SK-N-SH (cell line): ENCODE data around the gene ENDOV.

Experiments
- CTCF ChIP-seq: fragments of 200-600 bp; sonication (generic); IDR thresholded peaks from 2 replicates; pipeline ENCODE4 v1.6.1; 2017; ENCODE audit warnings: antibody characterized with exemption, mild to moderate bottlenecking, moderate library complexity
- ELF1 ChIP-seq: IDR thresholded peaks from 2 replicates; pipeline ENCODE4 v1.4.0; 2012
- FOXM1 ChIP-seq: IDR thresholded peaks from 2 replicates; pipeline ENCODE4 v1.4.0; 2012; ENCODE audit warnings: low read depth, mild to moderate bottlenecking
- REST ChIP-seq: IDR thresholded peaks from 2 replicates; pipeline ENCODE4 v1.6.1; 2012; ENCODE audit warnings: mild to moderate bottlenecking, low read depth, low read length, moderate library complexity
- RFX5 ChIP-seq: IDR thresholded peaks from 2 replicates; pipeline ENCODE4 v1.6.1; 2012; ENCODE audit warnings: mild to moderate bottlenecking, improper control_type of control experiment, low read length
- RXRA ChIP-seq: IDR thresholded peaks from 2 replicates; pipeline ENCODE4 v1.4.0; 2012; ENCODE audit warnings: low read depth, mild to moderate bottlenecking, borderline replicate concordance
- SIN3A ChIP-seq: IDR thresholded peaks from 2 replicates; pipeline ENCODE4 v1.6.1; 2012; ENCODE audit warnings: low read depth, mild to moderate bottlenecking, low read length, moderate library complexity, borderline replicate concordance

- TF ChIP-seq CTCF (no peak), ELF1 (no peak), SIN3A (no peak), RXRA (no peak), REST (no peak), FOXM1 (no peak), RFX5 (no peak)
Measured at GRCh38 chr17:80382446-80382845, 32.5 kb upstream of the ENDOV start.
